OCI-LY3 (cell line): ENCODE measurements around the gene GH2.
A peak's percentile ranks its signal among the peaks of the same experiment; 100 is the strongest.

Experiments used
- CTCF ChIP-seq: fragments of 200-600, 300-600 bp; sonication (generic); IDR thresholded peaks from 2 replicates; pipeline ENCODE4 v1.5.1; 2014; ENCODE audit warnings: antibody characterized with exemption, low read length, low read depth
- EZH2phosphoT487 ChIP-seq: fragments of 200-600 bp; shearing (Covaris generic); IDR thresholded peaks from 2 replicates; pipeline ENCODE4 v1.6.1; 2018; ENCODE audit warnings: antibody characterized with exemption, mixed run types, low read depth

GRCh38 chr17:63919311-63919723 is 37.6 kb upstream of the GH2 start:
- TF ChIP-seq CTCF = peak; percentile 82
- no peak for TF ChIP-seq EZH2phosphoT487
